ENCODE data around the gene UBR4. TPM values are rescaled to one million over a fixed set of nuclear protein-coding genes. Genes with fewer than 3 reads are reported as not detected.

Gene UBR4
- total and polyA plus RNA-seq, 2 of the 8 experiments (the other 6 are each of a cell fraction or from before 2014, with no cell fraction given) = 139 to 152 TPM

- H3K56ac ChIP-seq (replicated peaks; ENCODE audit: insufficient read length, low read depth, low read length) = no peak overlapping the region
Measured at GRCh38 chr1:19205403-19205802, 4.7 kb downstream of the UBR4 start.

More at GRCh38 chr1:19205403-19205802, 4.7 kb downstream of the UBR4 start:
- CTCF ChIA-PET (ENCODE audit: partially characterized antibody) = interaction anchor here (1.7 kb wide), 1 partner anchor 445 kb away, joined by 3 read pairs; no protein-coding TSS in a partner anchor
- WGBS, 2 experiments (ENCODE audit: extremely low coverage in 1 of 2, insufficient coverage in 1 of 2, insufficient read length in 1 of 2, insufficient replicate concordance in 2 of 2, low coverage in 1 of 2, low lambda C conversion rate in 2 of 2, missing lambda C conversion rate in 1 of 2) = 82% methylated on average over 1 of the region's 1 CpG; no CpG with 5 or more reads in 1 of the 2 experiments
- H3K27me3 ChIP-seq (replicated peaks in 1 of 4; ENCODE audit: control insufficient read depth in 3 of 4, extremely low read depth in 1 of 4, insufficient read depth in 3 of 4, low read length in 3 of 4) = no peaks in the 10 kb centered on the region
- H2BK12ac ChIP-seq (ENCODE audit: low read depth, low read length) = no peak overlapping the region
- no peak for FAIRE-seq
- H4K20me1 ChIP-seq (replicated peaks in 1 of 2; ENCODE audit: control insufficient read depth in 1 of 2, insufficient read depth in 2 of 2, low read length in 2 of 2) = peaks cover 20 to 21% of the 10 kb centered on the region in 2 experiments
- H3K36me3 ChIP-seq (ENCODE audit: control insufficient read depth in 2 of 4, insufficient read depth in 4 of 4, low read length in 3 of 4) = peaks cover 0 to 7% (median 1%) of the 10 kb centered on the region in 4 experiments; a peak in 4 of 8 replicates
- H3K9ac ChIP-seq (replicated peaks in 1 of 4; ENCODE audit: extremely low read depth in 1 of 4, low read depth in 3 of 4, low read length in 3 of 4) = no peak overlapping the region
- POLR2A ChIA-PET (ENCODE audit: partially characterized antibody) = interaction anchor here (1.0 to 6.4 kb wide), 3 partner anchors 10 to 46 kb away, joined by 3 to 42 read pairs (median 3); partner anchors contain the start of gene EMC1
- H2AFZ ChIP-seq (ENCODE audit: low read length) = no peak overlapping the region
- H3K79me1 ChIP-seq (ENCODE audit: low read depth, low read length) = no peaks in the 10 kb centered on the region; the same call in none of the 2 replicates
- no peak overlapping the region for H3K27ac ChIP-seq (ENCODE audit: low read depth, low read length)
- H3K4ac ChIP-seq (replicated peaks; ENCODE audit: insufficient read length, low read depth, low read length) = no peak overlapping the region
- no peak overlapping the region for H2BK120ac ChIP-seq (replicated peaks; ENCODE audit: low read depth, low read length)
- H3K18ac ChIP-seq (ENCODE audit: extremely low read depth, low read length) = no peak overlapping the region
- no peak overlapping the region for H4K5ac ChIP-seq (ENCODE audit: insufficient read length, low read depth, low read length)
- no peak overlapping the region for H3K4me3 ChIP-seq (ENCODE audit: extremely low read depth in 1 of 4, insufficient read depth in 2 of 4, low read depth in 3 of 4, low read length in 4 of 4)
- no peak overlapping the region for H3K4me2 ChIP-seq (ENCODE audit: insufficient read depth in 1 of 2, low read depth in 2 of 2, low read length in 2 of 2)
- H2BK15ac ChIP-seq (ENCODE audit: low read length) = no peak overlapping the region
- H3K23me2 ChIP-seq (ENCODE audit: low read depth, low read length) = peaks cover 4% of the 10 kb centered on the region; the same call in 1 of the 2 replicates
- no peak overlapping the region for H2AK5ac ChIP-seq (ENCODE audit: low read depth, low read length)
- TF ChIP-seq NANOG (IDR thresholded peaks at IDR 0.05; ENCODE audit: insufficient read depth, low read depth, low read length, poor library complexity, severe bottlenecking) (no peak), EGR1 (IDR thresholded peaks at IDR 0.05; ENCODE audit: borderline replicate concordance, low read depth, low read length) (no peak), KDM1A (IDR thresholded peaks at IDR 0.05; ENCODE audit: borderline replicate concordance, low read length) (no peak), RXRA (IDR thresholded peaks at IDR 0.05; ENCODE audit: insufficient read depth, low read depth, low read length) (no peak), ZNF274 (IDR thresholded peaks at IDR 0.05; ENCODE audit: borderline replicate concordance, extremely low read depth, low read length) (no peak)
- no peak overlapping the region for H2BK20ac ChIP-seq (ENCODE audit: low read length)
- no peak overlapping the region for H3K23ac ChIP-seq (ENCODE audit: insufficient read length)
- no peaks in the 10 kb centered on the region for H3K9me3 ChIP-seq (ENCODE audit: insufficient read depth in 2 of 2, low read depth in 1 of 2, low read length in 1 of 2)
- DNase-seq (ENCODE audit: low read depth in 1 of 2, low spot score in 2 of 2) = no peak
- no peak overlapping the region for H2BK5ac ChIP-seq (ENCODE audit: low read depth, low read length)
- no peak overlapping the region for H4K91ac ChIP-seq (replicated peaks; ENCODE audit: insufficient read length, low read length)
- peaks cover 60 to 93% of the 10 kb centered on the region in 2 experiments for H3K79me2 ChIP-seq (ENCODE audit: control insufficient read depth in 1 of 2, insufficient read depth in 2 of 2, low read length in 2 of 2)
- H3K14ac ChIP-seq (ENCODE audit: insufficient read length) = no peak overlapping the region
- H3K4me1 ChIP-seq (replicated peaks in 1 of 4; ENCODE audit: control insufficient read depth in 3 of 4, insufficient read depth in 4 of 4, low read length in 3 of 4) = peaks cover 0 to 3% (median 0%) of the 10 kb centered on the region in 4 experiments; a peak in 2 of 7 replicates
- no peak overlapping the region for H4K8ac ChIP-seq (ENCODE audit: extremely low read depth, insufficient read depth, low read length)
